Activated CD4-positive, alpha-beta T cell treated with anti-CD3 and anti-CD28 coated beads, Interleukin-2, amount 50 U/mL, for 4 hours (primary cell): ENCODE measurements around the gene MAGED4B.
"Not testable (repeated sequence)": the region's sequence is repeated elsewhere in the genome, so short reads cannot be mapped to it uniquely, and the experiment has no call there.

Source experiments
- DNase-seq, 2 experiments: peaks; one replicate each; pipeline ENCODE4 v3.0.0-alpha.2; 2020

MAGED4B gene, protein sequence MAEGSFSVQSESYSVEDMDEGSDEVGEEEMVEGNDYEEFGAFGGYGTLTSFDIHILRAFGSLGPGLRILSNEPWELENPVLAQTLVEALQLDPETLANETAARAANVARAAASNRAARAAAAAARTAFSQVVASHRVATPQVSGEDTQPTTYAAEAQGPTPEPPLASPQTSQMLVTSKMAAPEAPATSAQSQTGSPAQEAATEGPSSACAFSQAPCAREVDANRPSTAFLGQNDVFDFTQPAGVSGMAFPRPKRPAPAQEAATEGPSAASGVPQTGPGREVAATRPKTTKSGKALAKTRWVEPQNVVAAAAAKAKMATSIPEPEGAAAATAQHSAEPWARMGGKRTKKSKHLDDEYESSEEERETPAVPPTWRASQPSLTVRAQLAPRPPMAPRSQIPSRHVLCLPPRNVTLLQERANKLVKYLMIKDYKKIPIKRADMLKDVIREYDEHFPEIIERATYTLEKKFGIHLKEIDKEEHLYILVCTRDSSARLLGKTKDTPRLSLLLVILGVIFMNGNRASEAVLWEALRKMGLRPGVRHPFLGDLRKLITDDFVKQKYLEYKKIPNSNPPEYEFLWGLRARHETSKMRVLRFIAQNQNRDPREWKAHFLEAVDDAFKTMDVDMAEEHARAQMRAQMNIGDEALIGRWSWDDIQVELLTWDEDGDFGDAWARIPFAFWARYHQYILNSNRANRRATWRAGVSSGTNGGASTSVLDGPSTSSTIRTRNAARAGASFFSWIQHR

DNA sequence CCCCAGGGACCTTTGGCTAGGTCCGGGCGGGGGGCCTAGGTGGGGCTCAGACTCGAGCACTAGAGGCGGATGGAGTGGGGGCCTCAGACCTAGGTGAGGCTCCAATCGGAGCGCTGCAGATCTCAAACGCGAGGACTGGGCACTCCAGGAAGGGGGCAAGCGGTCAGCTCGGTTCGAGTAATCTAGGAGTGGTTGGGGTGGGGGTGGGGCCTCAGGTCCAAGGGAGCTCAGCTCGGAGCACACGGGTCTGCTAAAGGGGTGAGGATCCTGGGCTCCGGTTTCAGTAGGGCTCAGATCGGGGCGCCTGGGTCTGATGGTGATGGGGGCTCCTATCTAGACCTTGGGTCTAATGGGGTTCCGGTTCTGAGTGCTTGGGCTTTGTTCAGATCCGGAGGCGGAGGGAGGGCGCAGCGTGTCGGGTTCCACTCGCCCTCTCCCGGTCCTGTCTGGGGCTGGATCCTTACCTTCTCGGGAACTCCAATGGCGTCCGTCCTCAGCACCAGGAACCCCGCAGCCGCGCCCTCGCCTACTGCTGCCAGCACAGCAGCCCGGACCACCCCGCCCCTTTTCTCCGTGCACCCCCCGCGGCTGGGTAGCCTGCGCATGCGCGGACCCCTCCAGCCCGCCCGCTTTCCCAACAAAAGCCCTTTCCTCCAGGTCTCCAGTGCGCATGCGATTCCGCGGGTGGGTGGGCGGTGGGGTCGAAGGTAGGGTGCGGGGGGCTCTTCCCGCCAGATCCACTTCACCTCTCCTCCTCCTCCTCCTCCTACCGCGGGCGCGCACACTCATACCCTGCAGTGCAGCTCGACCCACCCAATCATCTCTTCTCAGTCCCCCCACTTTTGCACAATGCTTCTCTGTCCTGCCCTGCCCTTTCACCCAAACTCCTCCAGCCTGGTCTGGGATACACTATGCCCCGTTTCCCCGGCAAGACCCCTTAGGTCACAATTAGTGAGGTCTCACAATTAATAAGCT is at the start of gene MAGED4B:
TSS of gene MAGED4B (minus strand) at position 518 of the 975 bp plus-strand sequence. CDS start 1,011 bp downstream, outside the sequence.
- not testable (repeated sequence) for DNase-seq

DNA sequence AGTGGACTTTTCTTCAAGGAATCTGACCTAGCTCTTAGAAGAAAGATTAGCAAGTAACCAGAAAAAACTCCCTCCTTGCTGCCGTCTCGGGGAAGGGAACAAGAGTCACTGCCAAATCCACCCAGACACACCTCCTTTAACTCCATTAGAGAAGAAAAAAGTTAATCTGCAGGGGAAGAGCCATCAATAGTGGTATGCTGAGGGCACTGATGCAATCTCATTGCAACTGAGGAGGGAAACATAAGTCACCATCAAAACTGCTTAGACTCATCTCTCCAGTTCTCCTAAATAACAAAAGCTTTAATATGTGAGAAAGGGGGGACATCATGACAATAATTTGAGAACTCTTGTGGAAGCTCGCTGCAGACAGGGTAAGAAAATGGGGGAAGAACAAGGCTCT is 49.3 kb upstream of the MAGED4B start:
- DNase-seq: no peak

DNA sequence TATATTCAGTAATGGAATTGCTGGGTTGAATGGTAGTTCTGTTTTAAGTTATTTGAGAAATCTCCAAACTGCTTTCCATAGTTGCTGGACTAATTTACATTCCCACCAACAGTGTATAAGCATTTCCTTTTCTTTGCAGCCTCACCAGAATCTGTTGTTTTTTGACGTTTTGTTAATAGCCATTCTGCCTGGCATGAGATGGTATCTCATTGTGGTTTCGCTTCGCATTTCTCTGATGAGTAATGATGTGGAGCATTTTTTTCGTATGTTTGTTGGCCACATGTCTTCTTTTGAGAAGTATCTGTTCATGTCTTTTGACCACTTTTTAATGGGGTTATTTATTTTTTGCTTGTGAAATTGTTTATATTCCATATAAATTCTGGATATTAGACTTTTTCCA is 13.6 kb upstream of the MAGED4B start:
- DNase-seq: no peak

DNA sequence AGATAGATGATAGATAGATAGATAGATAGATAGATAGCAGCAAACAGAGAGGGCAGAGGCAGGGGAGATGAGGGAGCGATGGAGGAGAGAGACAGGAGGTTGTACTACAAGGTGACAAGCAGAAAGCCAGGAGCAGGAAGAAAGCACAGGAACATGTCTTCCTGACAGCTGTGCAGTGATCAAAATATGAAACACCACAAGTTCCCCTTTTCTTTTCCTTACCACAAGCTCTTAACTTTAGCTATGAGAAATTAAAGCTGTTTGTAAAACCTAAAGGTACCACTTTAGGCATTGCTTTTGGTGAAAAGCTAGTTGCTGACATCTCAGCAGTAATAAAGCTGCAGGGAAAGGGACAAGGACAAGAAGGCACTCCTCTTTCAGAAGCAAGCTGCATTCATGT is 9.1 kb upstream of the MAGED4B start:
- no peak for DNase-seq

DNA sequence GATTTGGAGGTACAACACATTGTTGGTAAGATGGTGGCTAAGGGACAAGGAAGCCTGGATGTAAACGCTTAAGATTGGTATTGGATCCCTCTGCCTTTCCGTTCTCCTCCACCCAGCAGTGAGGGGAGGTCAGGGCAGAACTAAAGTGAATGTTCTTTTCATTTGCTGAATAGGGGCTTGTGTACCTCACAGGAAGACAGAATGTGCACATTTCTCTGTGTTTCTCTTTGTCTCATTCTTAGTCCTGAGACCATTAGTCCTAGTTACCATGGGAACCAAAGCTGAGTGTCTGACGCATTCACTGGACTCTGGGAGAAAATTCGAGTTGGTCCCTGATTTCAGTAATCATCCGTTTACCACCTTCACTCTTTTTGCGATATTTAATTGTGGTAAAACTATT is 26.7 kb downstream of the MAGED4B start:
- DNase-seq: not testable (repeated sequence)

DNA sequence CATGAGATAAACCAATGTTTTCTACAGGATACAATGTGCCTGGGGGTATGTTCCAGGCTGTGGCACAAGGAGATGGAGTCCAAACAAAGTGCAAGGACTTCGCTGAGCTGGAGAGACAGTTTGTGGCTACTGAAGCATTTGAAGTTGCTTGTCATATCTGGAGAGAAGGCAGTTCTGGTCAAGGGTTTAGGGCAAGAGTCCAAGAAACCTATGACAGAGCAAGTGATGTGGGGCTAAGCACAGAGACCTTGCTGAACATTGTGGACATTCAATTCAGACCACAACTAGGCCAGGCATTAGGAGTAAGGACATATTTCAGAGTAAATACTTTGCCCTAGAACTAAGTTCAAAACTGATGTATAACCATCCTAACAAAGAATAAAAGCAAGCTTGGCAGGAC is 34.8 kb downstream of the MAGED4B start:
- DNase-seq: no peak

DNA sequence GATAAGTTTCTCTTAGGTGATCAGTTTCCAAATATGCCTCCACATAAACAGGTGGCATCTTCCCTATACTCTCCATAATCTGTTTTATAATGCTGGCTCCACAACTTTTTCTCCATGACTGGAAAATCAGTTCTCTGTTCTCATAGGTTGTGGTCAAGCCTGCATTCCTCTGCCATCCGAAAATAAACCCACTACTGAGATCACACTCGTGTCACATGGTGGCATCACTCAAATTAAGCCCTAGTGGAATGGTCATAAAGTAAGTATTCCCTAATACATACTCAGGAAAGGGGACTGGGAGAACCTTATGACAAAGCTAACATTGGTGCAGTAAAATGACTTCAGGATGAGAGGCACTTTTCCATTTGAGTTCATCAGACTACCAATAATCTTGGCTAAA is 37.6 kb downstream of the MAGED4B start:
- DNase-seq: no peak

DNA sequence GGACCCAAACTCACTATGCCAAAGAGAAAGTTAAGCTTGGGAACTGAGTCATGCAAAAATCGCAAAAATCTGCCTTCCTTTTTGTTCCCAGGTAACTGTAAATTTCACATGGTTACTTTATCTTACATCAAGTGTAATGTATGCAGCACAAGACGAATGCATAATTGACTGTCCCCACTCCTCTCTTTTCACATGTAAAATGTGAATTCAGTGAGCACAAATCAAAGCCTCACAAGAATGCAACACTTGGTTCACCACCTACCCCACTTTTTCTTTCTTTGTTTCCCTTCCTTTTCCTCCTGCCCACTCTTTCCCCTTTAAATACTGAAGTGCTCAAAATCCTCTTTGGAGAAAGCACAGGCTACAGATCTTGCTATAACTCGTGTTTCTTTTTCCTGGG is 53.2 kb downstream of the MAGED4B start:
- DNase-seq: no peak
